Epithelial cell of prostate (primary cell): ENCODE results near the gene SMOC2.
"Not testable (repeated sequence)": the region's sequence is repeated elsewhere in the genome, so short reads cannot be mapped to it uniquely, and the experiment has no call there.

Source experiments
- DNase-seq: peaks from one replicate; pipeline ENCODE4 v3.0.0-alpha.2; 2011; ENCODE audit warnings: low read depth, low spot score
- H3K27ac ChIP-seq: fragments of 450-650 bp; 2 replicates; pipeline ENCODE4 v1.5.1; 2017; ENCODE audit warnings: mild to moderate bottlenecking

SMOC2 gene

GRCh38 chr6:168534265-168534664 lies 93.3 kb downstream of the SMOC2 start:
- no peak overlapping the region for H3K27ac ChIP-seq
- no peak for DNase-seq

GRCh38 chr6:168535711-168536110 lies 94.7 kb downstream of the SMOC2 start:
- DNase-seq: no peak
- no peak overlapping the region for H3K27ac ChIP-seq

DNA sequence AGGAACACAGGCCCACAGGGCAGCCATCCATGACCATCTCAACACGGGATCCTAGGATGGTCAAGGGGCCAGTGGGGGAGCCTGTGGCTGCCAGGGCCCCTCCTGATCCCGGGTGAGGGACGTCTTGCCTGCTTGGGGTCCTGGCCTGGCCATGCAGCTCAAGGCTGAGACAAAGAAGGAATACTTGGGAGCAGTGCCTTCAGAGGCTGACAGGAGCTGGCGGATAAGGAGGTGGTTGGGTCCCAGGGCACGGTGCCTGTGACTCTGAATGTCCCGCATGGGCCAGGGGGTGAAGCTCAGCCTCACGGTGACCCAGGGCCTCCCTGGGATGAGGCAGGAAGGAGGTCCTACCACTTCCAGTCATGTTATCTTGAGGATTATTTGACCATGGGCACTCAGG lies 95.2 kb downstream of the SMOC2 start:
- no peak for DNase-seq
- no peak overlapping the region for H3K27ac ChIP-seq

- H3K27ac ChIP-seq: no peak overlapping the region
- no peak for DNase-seq
These were observed 95.9 kb downstream of the SMOC2 start for GRCh38 chr6:168536665-168537539.

DNA sequence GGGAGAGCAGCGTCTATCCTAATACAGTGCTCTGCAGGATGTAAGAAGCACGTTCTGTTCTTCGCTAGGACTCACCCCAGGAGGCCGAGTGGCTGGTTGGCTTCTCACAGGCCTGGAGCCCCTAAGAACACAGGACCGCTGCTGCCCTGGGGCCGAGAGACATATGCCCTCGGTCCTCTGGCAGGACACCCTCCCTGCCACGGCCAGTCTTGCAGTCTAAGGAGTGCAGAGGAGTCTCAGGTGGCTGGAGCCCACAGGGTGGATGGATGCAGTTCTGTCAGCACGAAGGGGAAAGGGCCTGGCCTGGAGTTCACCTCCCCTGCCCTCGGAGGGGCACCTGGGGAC lies 96.5 kb downstream of the SMOC2 start:
- H3K27ac ChIP-seq: no peak overlapping the region

GRCh38 chr6:168538188-168538891 lies 97.4 kb downstream of the SMOC2 start:
- DNase-seq: not testable (repeated sequence)

More for the DNA sequence above, 96.5 kb downstream of the SMOC2 start:
- no peak for DNase-seq

DNA sequence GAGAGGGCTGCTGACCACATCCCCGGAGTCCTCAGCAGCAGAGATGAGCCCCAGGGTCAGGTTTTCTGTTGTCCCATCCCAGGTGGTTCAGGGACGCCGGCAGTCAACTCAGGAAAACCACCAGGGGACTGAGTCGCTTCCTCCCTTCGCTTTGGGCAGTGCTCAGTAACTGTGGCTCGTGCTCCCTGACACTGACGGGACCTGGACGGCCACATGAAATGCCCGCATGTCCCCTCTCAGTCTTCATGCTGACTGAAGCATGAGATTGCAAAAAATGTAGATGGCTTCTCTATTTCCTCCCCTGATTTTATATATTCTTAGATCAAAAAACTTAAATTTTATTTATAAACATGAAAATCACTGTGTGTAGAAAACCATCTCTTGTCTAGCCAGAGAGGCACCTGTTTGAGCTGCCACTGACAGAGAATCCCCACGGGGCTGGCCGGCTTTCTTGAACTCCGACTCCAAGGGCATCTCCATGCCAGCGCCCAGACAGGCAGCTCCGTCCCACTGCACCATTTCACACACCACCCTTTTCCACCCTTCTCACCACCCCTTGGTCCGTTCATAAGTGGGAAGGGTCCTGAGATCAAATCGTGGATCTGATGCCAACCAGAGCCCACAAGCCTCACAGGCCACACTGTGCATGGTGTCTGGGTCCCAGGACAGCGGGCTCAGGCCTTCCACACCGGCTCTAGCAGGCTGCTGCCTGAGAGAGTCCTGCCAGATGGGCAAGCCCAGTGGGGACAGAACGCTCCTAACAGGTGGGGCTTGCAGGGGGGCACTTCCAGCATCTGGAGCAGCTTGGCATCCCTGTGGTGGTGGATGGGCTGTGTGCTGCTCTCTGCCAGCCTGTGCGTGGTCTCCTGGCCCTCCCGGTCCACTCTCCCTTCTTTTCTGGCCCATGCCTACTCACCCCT lies 98.2 kb downstream of the SMOC2 start:
- no peak overlapping the region for H3K27ac ChIP-seq
- no peak for DNase-seq

More at GRCh38 chr6:168538188-168538891, 97.4 kb downstream of the SMOC2 start:
- not testable (repeated sequence) for H3K27ac ChIP-seq

- no peak for DNase-seq
- H3K27ac ChIP-seq: no peak overlapping the region
These were observed 99.8 kb downstream of the SMOC2 start for GRCh38 chr6:168540713-168541291.

DNA sequence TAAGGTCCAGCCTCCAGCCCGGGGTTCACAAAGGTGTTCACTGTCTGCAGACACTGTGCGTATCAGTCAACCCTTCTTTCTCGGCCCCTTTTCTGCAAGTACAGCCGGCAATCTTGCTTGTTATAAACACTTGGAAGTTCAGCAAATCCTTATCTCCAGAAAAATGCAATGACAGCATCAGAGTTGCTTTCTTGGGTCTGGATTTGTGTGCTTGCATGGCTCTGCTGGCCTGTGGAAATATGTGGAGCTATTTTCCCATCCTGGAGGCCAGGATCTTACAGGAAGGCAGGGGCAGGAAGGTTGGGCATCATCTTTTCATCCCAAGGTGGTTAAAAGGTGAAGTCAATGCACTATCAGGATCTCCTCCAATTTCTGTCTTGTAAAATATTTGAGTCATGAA lies 100.3 kb downstream of the SMOC2 start:
- H3K27ac ChIP-seq: no peak overlapping the region
- DNase-seq: no peak

- DNase-seq: no peak
- no peak overlapping the region for H3K27ac ChIP-seq
These were observed 101.3 kb downstream of the SMOC2 start for GRCh38 chr6:168542301-168542700.

- DNase-seq: no peak
- H3K27ac ChIP-seq: no peak overlapping the region
These were observed 104.4 kb downstream of the SMOC2 start for GRCh38 chr6:168545428-168545827.

- DNase-seq: no peak
These were observed 105.2 kb downstream of the SMOC2 start for GRCh38 chr6:168546151-168546550.

DNA sequence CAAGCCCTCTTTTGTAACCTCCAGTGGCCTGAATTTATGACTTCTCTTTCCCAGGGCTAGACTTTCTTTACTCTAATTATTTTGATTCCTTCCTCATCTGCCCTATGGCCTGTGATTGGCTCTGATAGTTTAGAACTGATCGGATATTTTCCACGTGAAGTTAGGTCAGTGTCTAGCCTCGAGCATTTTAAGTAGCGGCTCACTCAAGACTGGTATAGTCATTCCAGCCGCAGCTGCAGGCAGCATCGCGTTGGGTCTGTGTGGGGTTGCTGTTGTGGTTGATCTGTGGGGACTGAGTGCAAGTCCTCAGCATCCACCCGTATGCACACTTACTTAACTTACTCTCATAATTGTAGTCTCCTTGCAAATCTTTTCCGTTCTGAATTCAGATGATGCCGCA lies 105.7 kb downstream of the SMOC2 start:
- no peak for DNase-seq
- no peak overlapping the region for H3K27ac ChIP-seq

More at GRCh38 chr6:168546151-168546550, 105.2 kb downstream of the SMOC2 start:
- H3K27ac ChIP-seq: no peak overlapping the region

DNA sequence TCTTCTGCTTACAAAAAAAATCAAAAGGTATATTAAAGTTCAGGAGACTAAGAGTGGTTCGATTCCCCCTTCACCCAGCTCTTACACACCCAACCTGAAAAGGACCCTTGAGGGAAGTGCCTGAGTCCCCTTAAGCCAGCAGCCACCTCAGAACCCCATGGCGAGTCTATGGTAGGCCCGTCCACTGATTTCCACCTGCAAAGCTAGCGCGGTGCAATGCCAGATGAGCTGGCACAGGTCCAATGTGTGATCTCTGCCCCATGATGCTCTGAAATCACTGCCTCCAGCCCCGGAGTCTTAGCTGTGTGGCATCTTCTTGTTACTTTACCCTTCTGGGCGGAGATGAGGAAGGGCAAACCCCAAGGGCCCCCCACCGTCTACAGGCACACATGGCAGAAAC lies 109.3 kb downstream of the SMOC2 start:
- no peak overlapping the region for H3K27ac ChIP-seq
- DNase-seq: no peak

- no peak overlapping the region for H3K27ac ChIP-seq
- no peak for DNase-seq
These were observed 113.5 kb downstream of the SMOC2 start for GRCh38 chr6:168554472-168554871.

DNA sequence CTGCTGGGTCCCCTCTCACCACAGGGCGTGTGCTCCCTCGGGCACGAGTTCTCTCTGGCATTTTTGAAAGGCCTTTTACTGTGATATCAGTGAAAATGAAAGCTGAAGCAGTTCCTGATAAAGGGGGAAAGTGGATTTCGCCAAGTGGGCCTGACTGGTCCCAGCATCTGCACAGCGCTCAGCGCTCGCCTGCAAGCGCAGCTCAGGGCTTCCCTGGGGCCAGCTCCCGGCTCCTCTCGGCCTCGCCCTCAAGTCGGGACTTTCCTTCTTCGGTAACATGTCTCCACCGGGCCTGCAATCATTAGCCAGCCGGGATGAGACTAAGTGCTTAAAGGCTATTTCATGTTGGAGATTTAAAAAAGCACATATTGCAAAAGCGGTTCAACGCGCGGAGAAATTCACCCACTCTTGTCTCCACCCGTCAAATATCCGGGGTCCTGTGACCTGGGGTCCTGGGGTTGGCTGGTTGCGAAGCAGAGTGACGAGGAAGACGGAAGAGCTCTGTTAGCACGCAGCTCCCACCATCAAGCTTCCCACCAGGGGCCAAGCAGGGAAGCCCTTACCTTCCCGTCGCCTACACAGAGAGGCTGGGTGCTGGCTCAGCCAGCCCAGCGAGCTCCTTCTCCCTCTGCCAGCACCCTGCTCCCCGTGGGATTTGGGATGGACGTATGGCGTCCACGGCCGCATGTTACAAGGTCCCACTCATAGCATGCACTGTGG lies 114.1 kb downstream of the SMOC2 start:
- DNase-seq: no peak
- H3K27ac ChIP-seq: no peak overlapping the region

- H3K27ac ChIP-seq: no peak overlapping the region
- no peak for DNase-seq
These were observed 114.8 kb downstream of the SMOC2 start for GRCh38 chr6:168555618-168556273.

GRCh38 chr6:168557512-168557911 lies 116.5 kb downstream of the SMOC2 start:
- DNase-seq: no peak
- H3K27ac ChIP-seq: no peak overlapping the region

DNA sequence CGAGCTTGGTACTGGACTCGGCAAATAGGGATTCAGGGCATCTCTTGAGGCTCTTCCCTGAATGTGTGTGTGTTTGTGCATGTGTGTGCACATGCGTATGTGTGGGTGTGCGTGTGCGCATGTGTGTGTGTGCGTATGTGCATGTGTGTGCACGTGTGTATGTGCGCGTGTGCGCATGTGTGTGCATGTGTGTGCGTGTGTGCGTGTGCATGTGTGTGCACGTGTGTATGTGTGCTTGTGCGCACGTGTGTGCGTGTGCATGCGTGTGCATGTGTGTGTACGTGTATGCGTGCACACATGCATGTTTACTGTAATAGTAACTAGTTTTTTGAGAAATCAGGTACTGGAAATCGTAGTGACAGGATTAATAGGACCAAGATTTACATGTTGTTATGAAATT lies 117.7 kb downstream of the SMOC2 start:
- DNase-seq: no peak

More for the DNA sequence above, 117.7 kb downstream of the SMOC2 start:
- no peak overlapping the region for H3K27ac ChIP-seq
